Measurements from ENCODE around the gene DPY19L1. TPM values are rescaled to one million over a fixed set of nuclear protein-coding genes. Genes with fewer than 3 reads are reported as not detected.
"Not testable (repeated sequence)": the region's sequence is repeated elsewhere in the genome, so short reads cannot be mapped to it uniquely, and the experiment has no call there.

The DPY19L1 gene
- total RNA-seq, 1 donor from 2014 or later = 24.5 TPM

GRCh38 chr7:35003679-35004303, 33.5 kb downstream of the DPY19L1 start:
- DNase-seq (ENCODE audit: missing footprints) (no peak), ATAC-seq (peak; percentile 68)
- intact Hi-C loops (cut with DNase I) = no loop called here

GRCh38 chr7:35003177-35003650, 34.1 kb downstream of the DPY19L1 start:
- ATAC-seq; DNase-seq (ENCODE audit: missing footprints); intact Hi-C loops (cut with DNase I): not testable (repeated sequence)

- ATAC-seq; DNase-seq (ENCODE audit: missing footprints); intact Hi-C loops (cut with DNase I): not testable (repeated sequence)
Measured at GRCh38 chr7:34998335-34998734, 39.0 kb downstream of the DPY19L1 start.

- ATAC-seq; intact Hi-C loops (cut with DNase I); DNase-seq (ENCODE audit: missing footprints): not testable (repeated sequence)
Measured at GRCh38 chr7:34996423-34997090, 40.7 kb downstream of the DPY19L1 start.

GRCh38 chr7:34995757-34996156, 41.5 kb downstream of the DPY19L1 start:
- no peak for ATAC-seq
- DNase-seq (ENCODE audit: missing footprints) = no peak
- intact Hi-C loops (cut with DNase I) = no loop called here

- ATAC-seq = no peak
- intact Hi-C loops (cut with DNase I) = no loop called here
- no peak for DNase-seq (ENCODE audit: missing footprints)
Measured at GRCh38 chr7:34991938-34992840, 45.1 kb downstream of the DPY19L1 start.

GRCh38 chr7:34988442-34989125, 48.7 kb downstream of the DPY19L1 start:
- ATAC-seq; DNase-seq (ENCODE audit: missing footprints); intact Hi-C loops (cut with DNase I): not testable (repeated sequence)

- intact Hi-C loops (cut with DNase I); DNase-seq (ENCODE audit: missing footprints); ATAC-seq: not testable (repeated sequence)
Measured at GRCh38 chr7:34985155-34985554, 52.1 kb downstream of the DPY19L1 start.

GRCh38 chr7:34984140-34984539, 53.1 kb downstream of the DPY19L1 start:
- ATAC-seq; DNase-seq (ENCODE audit: missing footprints); intact Hi-C loops (cut with DNase I): not testable (repeated sequence)

- intact Hi-C loops (cut with DNase I) = no loop called here
- ATAC-seq = no peak
- DNase-seq (ENCODE audit: missing footprints) = no peak
Measured at GRCh38 chr7:34982371-34983019, 54.8 kb downstream of the DPY19L1 start.

- ATAC-seq; DNase-seq (ENCODE audit: missing footprints); intact Hi-C loops (cut with DNase I): not testable (repeated sequence)
Measured at GRCh38 chr7:34979124-34979523, 58.2 kb downstream of the DPY19L1 start.

GRCh38 chr7:34973400-34973760, 63.9 kb downstream of the DPY19L1 start:
- intact Hi-C loops (cut with DNase I) = no loop called here
- DNase-seq (ENCODE audit: missing footprints) = no peak

GRCh38 chr7:34972739-34973399, 64.4 kb downstream of the DPY19L1 start:
- DNase-seq (ENCODE audit: missing footprints); ATAC-seq; intact Hi-C loops (cut with DNase I): not testable (repeated sequence)

More at GRCh38 chr7:34973400-34973760, 63.9 kb downstream of the DPY19L1 start:
- ATAC-seq = no peak

- ATAC-seq; DNase-seq (ENCODE audit: missing footprints); intact Hi-C loops (cut with DNase I): not testable (repeated sequence)
Measured at GRCh38 chr7:34967818-34968217, 69.5 kb downstream of the DPY19L1 start.

- intact Hi-C loops (cut with DNase I); ATAC-seq; DNase-seq (ENCODE audit: missing footprints): not testable (repeated sequence)
Measured at GRCh38 chr7:34966504-34966903, 70.8 kb downstream of the DPY19L1 start.

GRCh38 chr7:34958021-34958420, 79.3 kb downstream of the DPY19L1 start:
- ATAC-seq (no peak), DNase-seq (ENCODE audit: missing footprints) (no peak)
- intact Hi-C loops (cut with DNase I) = no loop called here

- DNase-seq (ENCODE audit: missing footprints) (no peak), ATAC-seq (no peak)
- intact Hi-C loops (cut with DNase I) = no loop called here
Measured at GRCh38 chr7:34952822-34953221, 84.5 kb downstream of the DPY19L1 start.

- intact Hi-C loops (cut with DNase I) = no loop called here
- DNase-seq (ENCODE audit: missing footprints) (no peak), ATAC-seq (no peak)
Measured at GRCh38 chr7:34949361-34949760, 87.9 kb downstream of the DPY19L1 start.

Measured in Right ventricle myocardium inferior (tissue), 1 donor.